Upper lobe of left lung (tissue), 4 donors: ENCODE measurements around the gene LNPK.

Source experiments
- EP300 ChIP-seq, 4 donors: sonication (generic); formaldehyde crosslinking; IDR thresholded peaks; one replicate each; pipeline ENCODE4 v1.5.1; 2017; ENCODE audit warnings: antibody characterized with exemption in 4 of 4, control low read depth in 2 of 4
- POLR2A ChIP-seq, 4 donors: fragments of 450-650 bp; IDR thresholded peaks; one replicate each; pipeline ENCODE4 v1.5.1; 2016 to 2017; ENCODE audit warnings: antibody characterized with exemption in 4 of 4, mild to moderate bottlenecking in 2 of 4
- POLR2AphosphoS5 ChIP-seq, 2 donors: sonication (generic); formaldehyde crosslinking; IDR thresholded peaks; one replicate each; pipeline ENCODE4 v1.5.1; 2017; ENCODE audit warnings: antibody characterized with exemption in 2 of 2
- TF ChIP-seq, protein P1 (sequence below), 6 experiments: fragments of 450-650 bp in 4 of 6; fragments of 200-600 bp in 2 of 6; sonication (generic) in 2 of 6; IDR thresholded peaks; one replicate each; pipeline ENCODE4 v1.5.1; 2016 to 2019; ENCODE audit warnings: antibody characterized with exemption in 6 of 6

GRCh38 chr2:175950512-175950911 lies 51.6 kb downstream of the LNPK start:
- TF ChIP-seq, protein P1, sequence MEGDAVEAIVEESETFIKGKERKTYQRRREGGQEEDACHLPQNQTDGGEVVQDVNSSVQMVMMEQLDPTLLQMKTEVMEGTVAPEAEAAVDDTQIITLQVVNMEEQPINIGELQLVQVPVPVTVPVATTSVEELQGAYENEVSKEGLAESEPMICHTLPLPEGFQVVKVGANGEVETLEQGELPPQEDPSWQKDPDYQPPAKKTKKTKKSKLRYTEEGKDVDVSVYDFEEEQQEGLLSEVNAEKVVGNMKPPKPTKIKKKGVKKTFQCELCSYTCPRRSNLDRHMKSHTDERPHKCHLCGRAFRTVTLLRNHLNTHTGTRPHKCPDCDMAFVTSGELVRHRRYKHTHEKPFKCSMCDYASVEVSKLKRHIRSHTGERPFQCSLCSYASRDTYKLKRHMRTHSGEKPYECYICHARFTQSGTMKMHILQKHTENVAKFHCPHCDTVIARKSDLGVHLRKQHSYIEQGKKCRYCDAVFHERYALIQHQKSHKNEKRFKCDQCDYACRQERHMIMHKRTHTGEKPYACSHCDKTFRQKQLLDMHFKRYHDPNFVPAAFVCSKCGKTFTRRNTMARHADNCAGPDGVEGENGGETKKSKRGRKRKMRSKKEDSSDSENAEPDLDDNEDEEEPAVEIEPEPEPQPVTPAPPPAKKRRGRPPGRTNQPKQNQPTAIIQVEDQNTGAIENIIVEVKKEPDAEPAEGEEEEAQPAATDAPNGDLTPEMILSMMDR (IDR thresholded peaks at IDR 0.05) = no peak
- TF ChIP-seq POLR2A (IDR thresholded peaks at IDR 0.05) (no peak), POLR2AphosphoS5 (IDR thresholded peaks at IDR 0.05) (no peak), EP300 (IDR thresholded peaks at IDR 0.05) (no peak)
